ENCODE data around the gene CCL23. TPM values are rescaled to one million over a fixed set of nuclear protein-coding genes. Genes with fewer than 3 reads are reported as not detected.

Gene CCL23
- total RNA-seq = not detected in 2 replicates

- no peak for DNase-seq
- H3K27me3 Mint-ChIP-seq = peaks cover 45% of the 10 kb centered on the region
- H3K36me3 Mint-ChIP-seq (ENCODE audit: low read depth) = no peaks in the 10 kb centered on the region
- no peak within 1 kb of the TSS for H3K27ac Mint-ChIP-seq
- intact Hi-C loops (cut with micrococcal nuclease) = no loop called here
- H3K4me1 Mint-ChIP-seq = peaks cover 3% of the 10 kb centered on the region
- no peak within 1 kb of the TSS for H3K4me3 Mint-ChIP-seq
- no peaks in the 10 kb centered on the region for H3K9me3 Mint-ChIP-seq
These were observed at the start of gene CCL23 for GRCh38 chr17:36017799-36018198. Gene CCL23, minus strand, starts transcription at chr17:36017972. Its CDS starts 75 bp downstream, at chr17:36017897.

GRCh38 chr17:36066365-36066985 is 48.7 kb upstream of the CCL23 start:
- Mint-ChIP-seq H3K4me3 (no peak overlapping the region), H3K9me3 (no peaks in the 10 kb centered on the region), H3K36me3 (ENCODE audit: low read depth) (no peaks in the 10 kb centered on the region), H3K27ac (no peak overlapping the region), H3K4me1 (no peaks in the 10 kb centered on the region), H3K27me3 (peaks cover 24% of the 10 kb centered on the region)
- intact Hi-C loops (cut with micrococcal nuclease) = no loop called here
- DNase-seq = peak; percentile 60

DNA sequence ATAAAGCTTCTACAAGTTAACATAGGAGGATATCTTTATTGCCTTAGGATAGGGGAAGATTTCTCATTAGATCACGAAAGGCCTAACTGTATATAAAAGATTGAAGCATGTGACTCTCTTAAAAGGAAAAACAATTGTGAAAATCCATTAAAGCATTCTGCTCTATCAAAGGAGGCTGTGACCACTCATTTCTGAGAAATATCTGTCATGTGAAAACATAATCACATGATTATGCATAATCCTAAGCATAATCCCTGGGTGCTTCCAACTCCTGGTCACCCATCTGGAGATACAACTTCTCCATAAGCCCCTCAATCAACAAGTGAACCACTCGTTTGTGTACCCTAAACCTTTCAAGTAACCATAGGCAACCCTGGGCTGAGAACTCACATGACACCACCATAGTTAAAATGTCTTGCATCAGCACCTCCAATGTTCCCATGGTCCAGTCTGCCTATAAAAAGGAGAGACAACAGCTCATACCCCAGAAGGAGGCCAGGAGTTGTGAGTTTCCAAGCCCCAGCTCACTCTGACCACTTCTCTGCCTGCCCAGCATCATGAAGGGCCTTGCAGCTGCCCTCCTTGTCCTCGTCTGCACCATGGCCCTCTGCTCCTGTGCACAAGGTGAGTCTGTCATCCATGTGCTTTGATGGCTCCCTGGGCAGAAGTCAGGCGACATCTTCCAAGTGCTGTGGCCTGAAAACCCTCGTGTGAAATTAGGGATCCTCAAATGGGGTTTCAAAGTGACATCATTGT is 46.2 kb upstream of the CCL23 start, which contains the start of gene CCL18:
Gene CCL18 (plus strand): TSS at position 487 of the 756 bp plus-strand sequence. CDS start 71 bp downstream, at position 558.
- no peak within 1 kb of the TSS for H3K27ac Mint-ChIP-seq
- H3K27me3 Mint-ChIP-seq = peaks cover 31% of the 10 kb centered on the region
- no peak within 1 kb of the TSS for H3K4me3 Mint-ChIP-seq
- intact Hi-C loops (cut with micrococcal nuclease) = no loop called here
- DNase-seq = no peak
- H3K9me3 Mint-ChIP-seq = no peaks in the 10 kb centered on the region
- H3K36me3 Mint-ChIP-seq (ENCODE audit: low read depth) = no peaks in the 10 kb centered on the region
- no peaks in the 10 kb centered on the region for H3K4me1 Mint-ChIP-seq

DNA sequence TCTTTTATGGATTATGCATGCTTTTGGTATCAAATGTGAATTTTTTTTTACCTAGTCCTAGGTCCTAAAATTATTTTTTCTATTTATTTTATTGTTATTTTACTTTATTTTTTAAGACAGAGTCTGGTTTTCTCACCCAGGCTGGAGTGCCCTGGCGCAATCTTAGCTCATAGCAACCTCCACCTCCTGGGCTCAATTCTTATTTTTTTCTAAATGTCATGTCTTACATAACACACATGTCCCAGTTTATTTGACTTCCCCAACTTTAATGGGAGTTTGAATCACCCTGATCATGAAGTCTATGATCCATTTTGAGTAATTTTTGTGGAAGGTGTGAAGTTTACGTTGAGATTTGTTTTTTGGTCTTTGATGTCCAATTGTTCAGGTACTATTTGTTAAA is 43.0 kb upstream of the CCL23 start:
- Mint-ChIP-seq H3K27me3 (peaks cover 32% of the 10 kb centered on the region), H3K36me3 (ENCODE audit: low read depth) (no peaks in the 10 kb centered on the region), H3K4me3 (no peak overlapping the region), H3K27ac (no peak overlapping the region), H3K9me3 (no peaks in the 10 kb centered on the region), H3K4me1 (no peaks in the 10 kb centered on the region)
- intact Hi-C loops (cut with micrococcal nuclease) = no loop called here
- DNase-seq = no peak

DNA sequence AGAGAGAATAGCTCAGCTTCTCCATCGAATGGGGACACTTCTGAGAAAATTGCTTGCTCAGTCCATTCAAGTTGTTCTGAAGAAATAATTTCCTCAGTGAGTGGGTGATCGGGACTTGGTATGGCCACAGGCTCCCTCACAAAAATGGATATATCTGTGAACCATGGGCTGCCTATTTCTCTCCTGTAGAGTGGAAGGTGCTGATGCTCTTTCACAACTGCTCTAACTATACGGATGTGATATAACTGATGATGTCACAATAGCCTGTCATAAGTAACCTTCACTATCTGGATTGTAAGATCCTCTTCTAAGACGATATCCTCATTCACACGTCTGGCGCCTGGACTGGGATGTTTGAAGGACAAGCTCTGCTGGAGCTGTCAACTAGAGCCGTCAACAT is 41.6 kb upstream of the CCL23 start:
- Mint-ChIP-seq H3K4me1 (no peaks in the 10 kb centered on the region), H3K9me3 (no peaks in the 10 kb centered on the region), H3K36me3 (ENCODE audit: low read depth) (no peaks in the 10 kb centered on the region), H3K27me3 (peaks cover 32% of the 10 kb centered on the region), H3K27ac (no peak overlapping the region), H3K4me3 (no peak overlapping the region)
- intact Hi-C loops (cut with micrococcal nuclease) = no loop called here
- DNase-seq = no peak

DNA sequence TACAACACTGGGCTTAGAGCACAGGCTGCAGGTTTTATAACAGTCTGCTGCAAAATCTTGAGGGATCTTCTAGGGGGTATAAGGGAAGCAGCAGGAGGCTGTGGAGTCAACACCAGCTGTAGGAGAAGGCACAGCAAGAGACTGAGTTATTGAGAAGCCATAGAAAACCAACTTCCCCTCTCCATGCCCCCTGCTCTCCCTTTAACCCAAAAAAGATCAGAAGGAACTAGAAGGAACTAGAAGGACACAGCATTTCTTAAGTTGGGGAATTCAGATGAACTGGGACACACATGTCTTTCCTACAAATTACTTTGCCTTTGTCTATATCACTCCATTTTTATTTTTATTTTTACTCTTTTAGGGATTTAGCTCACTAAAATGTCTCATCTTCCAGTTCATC is 40.1 kb upstream of the CCL23 start:
- H3K4me1 Mint-ChIP-seq = no peaks in the 10 kb centered on the region
- peaks cover 30% of the 10 kb centered on the region for H3K27me3 Mint-ChIP-seq
- no peaks in the 10 kb centered on the region for H3K9me3 Mint-ChIP-seq
- H3K27ac Mint-ChIP-seq = no peak overlapping the region
- intact Hi-C loops (cut with micrococcal nuclease) = no loop called here
- H3K4me3 Mint-ChIP-seq = no peak overlapping the region
- H3K36me3 Mint-ChIP-seq (ENCODE audit: low read depth) = no peaks in the 10 kb centered on the region
- no peak for DNase-seq

DNA sequence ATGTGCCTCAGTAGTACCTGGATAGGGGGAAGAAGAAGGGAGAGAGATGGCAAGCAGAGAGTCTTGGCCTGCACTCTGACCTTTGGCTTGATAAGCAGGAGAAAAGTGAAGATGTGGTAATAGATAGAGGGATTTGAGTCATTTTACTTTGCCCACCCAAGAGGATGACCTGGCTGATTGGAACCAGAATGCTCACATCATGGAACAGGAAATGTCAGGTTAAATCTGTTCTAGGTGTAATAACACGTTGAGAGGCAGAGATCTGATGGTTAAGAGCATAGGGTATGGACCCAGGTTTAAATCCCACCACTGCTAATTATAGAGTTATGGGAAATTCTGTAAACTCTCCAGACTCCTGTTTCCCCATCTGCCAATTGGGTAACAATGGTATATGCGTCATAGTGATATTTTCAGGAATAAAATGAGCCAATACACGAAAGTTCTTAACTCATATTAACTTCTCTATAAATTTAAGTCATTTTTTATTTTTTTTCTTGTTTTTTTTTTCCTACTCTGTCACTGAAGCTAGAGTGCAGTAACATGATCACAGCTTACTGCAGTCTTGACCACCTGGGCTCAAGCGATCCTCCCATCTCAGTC is 38.2 kb upstream of the CCL23 start:
- intact Hi-C loops (cut with micrococcal nuclease) = no loop called here
- Mint-ChIP-seq H3K27me3 (peaks cover 23% of the 10 kb centered on the region), H3K4me1 (no peaks in the 10 kb centered on the region), H3K27ac (no peak overlapping the region), H3K36me3 (ENCODE audit: low read depth) (no peaks in the 10 kb centered on the region), H3K4me3 (no peak overlapping the region), H3K9me3 (no peaks in the 10 kb centered on the region)
- no peak for DNase-seq

DNA sequence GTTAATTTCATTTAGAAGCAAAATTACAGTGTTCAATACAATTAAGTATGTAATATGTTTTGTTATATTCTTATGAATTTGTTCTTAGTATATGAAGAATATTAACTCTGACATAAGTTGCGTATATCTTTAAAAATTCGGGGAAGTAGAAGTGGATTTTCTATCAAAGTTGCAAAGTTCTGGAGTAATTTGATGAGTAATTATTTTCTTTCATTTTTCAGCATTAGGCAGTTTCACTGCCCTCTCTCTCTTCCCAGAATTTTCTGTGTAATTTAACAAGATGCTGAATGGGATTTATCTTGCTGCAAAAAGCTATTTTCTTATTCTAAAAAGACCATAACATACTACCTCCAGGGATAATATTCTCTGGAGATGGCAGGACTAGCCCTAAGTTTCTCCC is 37.4 kb upstream of the CCL23 start:
- no peak overlapping the region for H3K27ac Mint-ChIP-seq
- DNase-seq = no peak
- no peaks in the 10 kb centered on the region for H3K4me1 Mint-ChIP-seq
- peaks cover 24% of the 10 kb centered on the region for H3K27me3 Mint-ChIP-seq
- H3K4me3 Mint-ChIP-seq = no peak overlapping the region
- no peaks in the 10 kb centered on the region for H3K36me3 Mint-ChIP-seq (ENCODE audit: low read depth)
- peaks cover under 1% of the 10 kb centered on the region for H3K9me3 Mint-ChIP-seq
- intact Hi-C loops (cut with micrococcal nuclease) = no loop called here

GRCh38 chr17:36049643-36050042 is 31.9 kb upstream of the CCL23 start:
- peaks cover 14% of the 10 kb centered on the region for H3K9me3 Mint-ChIP-seq
- H3K27ac Mint-ChIP-seq = no peak overlapping the region
- no peak overlapping the region for H3K4me3 Mint-ChIP-seq
- no peak for DNase-seq
- intact Hi-C loops (cut with micrococcal nuclease) = no loop called here
- H3K27me3 Mint-ChIP-seq = peaks cover 25% of the 10 kb centered on the region
- H3K36me3 Mint-ChIP-seq (ENCODE audit: low read depth) = no peaks in the 10 kb centered on the region
- no peaks in the 10 kb centered on the region for H3K4me1 Mint-ChIP-seq

- Mint-ChIP-seq H3K9me3 (peaks cover 14% of the 10 kb centered on the region), H3K27ac (no peak overlapping the region), H3K36me3 (ENCODE audit: low read depth) (no peaks in the 10 kb centered on the region), H3K4me1 (no peaks in the 10 kb centered on the region), H3K27me3 (peaks cover 25% of the 10 kb centered on the region), H3K4me3 (no peak overlapping the region)
- intact Hi-C loops (cut with micrococcal nuclease) = no loop called here
- no peak for DNase-seq
These were observed 30.3 kb upstream of the CCL23 start for GRCh38 chr17:36048066-36048465.

- H3K4me1 Mint-ChIP-seq = no peaks in the 10 kb centered on the region
- intact Hi-C loops (cut with micrococcal nuclease) = no loop called here
- H3K9me3 Mint-ChIP-seq = no peaks in the 10 kb centered on the region
- no peak for DNase-seq
- H3K27me3 Mint-ChIP-seq = peaks cover 25% of the 10 kb centered on the region
- H3K27ac Mint-ChIP-seq = no peak overlapping the region
- H3K36me3 Mint-ChIP-seq (ENCODE audit: low read depth) = no peaks in the 10 kb centered on the region
- no peak overlapping the region for H3K4me3 Mint-ChIP-seq
These were observed 18.5 kb upstream of the CCL23 start for GRCh38 chr17:36036235-36036634.

- no peak overlapping the region for H3K27ac Mint-ChIP-seq
- no peaks in the 10 kb centered on the region for H3K4me1 Mint-ChIP-seq
- no peak overlapping the region for H3K4me3 Mint-ChIP-seq
- intact Hi-C loops (cut with micrococcal nuclease) = no loop called here
- no peaks in the 10 kb centered on the region for H3K9me3 Mint-ChIP-seq
- no peaks in the 10 kb centered on the region for H3K36me3 Mint-ChIP-seq (ENCODE audit: low read depth)
- DNase-seq = no peak
- peaks cover 35% of the 10 kb centered on the region for H3K27me3 Mint-ChIP-seq
These were observed 16.4 kb upstream of the CCL23 start for GRCh38 chr17:36034127-36034526.

DNA sequence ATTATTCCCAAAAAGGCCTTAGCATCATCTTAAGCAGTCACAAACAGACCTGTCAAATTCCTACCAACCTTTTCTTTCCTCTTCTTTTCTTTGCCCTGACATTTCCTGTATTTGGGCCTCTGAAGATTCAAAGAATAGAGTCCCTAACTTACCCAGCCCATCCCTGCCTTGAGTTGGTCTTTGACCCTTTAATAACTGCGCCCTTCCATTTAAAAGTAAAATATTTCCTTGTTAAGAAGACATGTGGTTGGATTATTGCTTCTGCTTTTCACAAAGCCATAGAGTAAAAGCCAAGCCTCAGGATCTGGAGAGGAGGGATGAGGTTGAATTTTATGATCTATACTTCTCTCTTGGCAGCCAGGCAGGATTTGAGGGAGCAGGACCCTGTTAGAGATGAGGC is 13.2 kb upstream of the CCL23 start:
- no peaks in the 10 kb centered on the region for H3K36me3 Mint-ChIP-seq (ENCODE audit: low read depth)
- peaks cover 37% of the 10 kb centered on the region for H3K27me3 Mint-ChIP-seq
- intact Hi-C loops (cut with micrococcal nuclease) = no loop called here
- H3K4me3 Mint-ChIP-seq = no peak overlapping the region
- no peaks in the 10 kb centered on the region for H3K4me1 Mint-ChIP-seq
- DNase-seq = no peak
- H3K9me3 Mint-ChIP-seq = no peaks in the 10 kb centered on the region
- no peak overlapping the region for H3K27ac Mint-ChIP-seq

GRCh38 chr17:36027761-36028160 is 10.0 kb upstream of the CCL23 start:
- no peak for DNase-seq
- H3K27ac Mint-ChIP-seq = no peak overlapping the region
- no peaks in the 10 kb centered on the region for H3K36me3 Mint-ChIP-seq (ENCODE audit: low read depth)
- H3K9me3 Mint-ChIP-seq = no peaks in the 10 kb centered on the region
- H3K27me3 Mint-ChIP-seq = peaks cover 23% of the 10 kb centered on the region
- H3K4me3 Mint-ChIP-seq = no peak overlapping the region
- no peaks in the 10 kb centered on the region for H3K4me1 Mint-ChIP-seq
- intact Hi-C loops (cut with micrococcal nuclease) = no loop called here

All from activated CD4-positive, alpha-beta T cell treated with anti-CD3 and anti-CD28 coated beads, Interleukin-2, amount 10 ng/mL, durations not matched to agents 24 days and 14 days (primary cell).